GM18520 (cell line): ENCODE measurements around the gene PLA2G12B.
"Not testable (repeated sequence)": the region's sequence is repeated elsewhere in the genome, so short reads cannot be mapped to it uniquely, and the experiment has no call there.

Experiments
- ATAC-seq: cut with Tn5 transposase; IDR thresholded peaks from one replicate; pipeline ENCODE4 v1.9.1; 2021; ENCODE audit not compliant: unreplicated experiment

PLA2G12B gene, protein sequence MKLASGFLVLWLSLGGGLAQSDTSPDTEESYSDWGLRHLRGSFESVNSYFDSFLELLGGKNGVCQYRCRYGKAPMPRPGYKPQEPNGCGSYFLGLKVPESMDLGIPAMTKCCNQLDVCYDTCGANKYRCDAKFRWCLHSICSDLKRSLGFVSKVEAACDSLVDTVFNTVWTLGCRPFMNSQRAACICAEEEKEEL

DNA sequence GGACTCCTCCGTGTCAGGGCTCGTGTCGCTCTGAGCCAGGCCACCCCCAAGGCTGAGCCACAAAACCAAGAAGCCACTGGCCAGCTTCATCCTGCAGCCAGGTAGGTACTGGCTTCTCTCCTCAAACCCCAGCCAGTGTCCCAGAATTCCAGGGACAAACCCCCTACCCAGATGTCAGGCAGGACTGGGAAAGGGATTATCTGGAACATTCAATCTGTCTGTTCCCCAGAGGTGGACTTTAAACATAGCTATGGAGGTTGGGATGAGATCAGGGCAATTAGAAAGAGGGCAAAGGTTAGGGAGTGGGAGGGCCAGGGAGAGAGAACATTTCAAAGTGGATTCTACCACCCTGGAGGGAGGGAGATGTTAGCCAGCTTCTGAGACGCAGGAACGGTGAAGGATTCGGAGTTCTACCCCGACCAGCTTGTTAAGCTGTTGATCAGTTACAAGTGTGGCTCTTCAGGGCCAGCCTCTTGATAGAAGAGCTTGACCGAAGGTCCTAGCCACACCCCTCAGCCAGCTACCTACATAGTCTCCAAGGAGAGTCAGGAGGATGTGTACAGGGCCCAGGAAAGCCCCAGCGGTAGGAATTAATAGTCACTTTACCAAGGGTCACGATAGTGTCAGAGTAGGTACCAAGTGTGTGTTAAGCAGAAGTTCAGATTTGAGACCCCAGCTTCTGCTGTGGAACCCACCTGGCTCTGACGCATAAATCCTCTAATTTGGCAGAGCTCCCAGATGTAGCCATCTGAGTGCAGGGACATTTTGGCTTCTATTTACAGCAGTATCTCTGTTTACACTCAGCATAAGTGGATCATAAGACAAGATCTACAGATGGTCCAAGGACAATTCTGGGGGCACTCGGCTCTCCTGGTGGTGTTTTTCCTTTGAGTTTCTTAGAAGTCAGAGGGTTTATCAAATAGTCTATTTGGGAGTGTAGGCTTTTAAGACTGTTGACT is at the start of gene PLA2G12B:
Gene PLA2G12B, minus strand, starts transcription at position 211 of the 959 bp plus-strand sequence. Its CDS starts 121 bp downstream, at position 90.
- ATAC-seq = no peak

DNA sequence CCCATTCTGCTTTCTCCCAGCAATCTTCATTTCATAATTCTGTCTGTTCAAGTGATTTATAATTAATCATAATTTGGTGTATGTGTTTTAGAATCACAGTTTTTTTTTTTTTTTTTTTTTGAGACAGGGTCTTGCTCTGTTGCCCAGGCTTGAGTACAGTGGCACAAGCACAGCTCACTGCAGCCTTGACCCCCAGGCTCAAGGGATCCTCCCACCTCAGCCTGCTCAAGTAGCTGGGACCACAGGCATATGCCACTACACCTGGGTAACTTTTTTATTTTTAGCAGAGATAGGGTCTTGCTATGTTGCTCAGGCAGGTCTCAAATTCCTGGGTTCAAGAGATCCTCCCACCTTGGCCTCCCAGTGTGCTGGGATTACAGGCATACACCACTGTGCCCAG is 49.2 kb upstream of the PLA2G12B start:
- no peak for ATAC-seq

DNA sequence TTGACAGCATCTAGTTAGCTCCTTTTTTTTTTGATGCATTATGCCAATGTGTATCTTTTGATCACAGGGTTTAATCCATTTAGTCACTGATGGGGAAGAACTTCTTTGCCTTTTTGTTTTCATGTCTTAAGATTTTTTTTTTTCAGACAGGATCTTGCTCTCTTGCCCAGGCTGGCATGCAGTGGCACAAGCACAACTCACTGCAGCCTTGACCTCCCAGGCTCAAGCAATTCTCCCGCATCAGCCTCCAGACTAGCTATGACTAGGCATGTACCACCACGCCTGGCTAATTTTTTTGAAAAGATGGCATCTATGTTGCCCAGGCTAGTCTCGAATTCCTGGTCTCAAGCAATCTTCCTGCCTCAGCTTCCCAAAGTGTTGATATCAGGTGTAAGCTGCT is 46.4 kb upstream of the PLA2G12B start:
- ATAC-seq = no peak

DNA sequence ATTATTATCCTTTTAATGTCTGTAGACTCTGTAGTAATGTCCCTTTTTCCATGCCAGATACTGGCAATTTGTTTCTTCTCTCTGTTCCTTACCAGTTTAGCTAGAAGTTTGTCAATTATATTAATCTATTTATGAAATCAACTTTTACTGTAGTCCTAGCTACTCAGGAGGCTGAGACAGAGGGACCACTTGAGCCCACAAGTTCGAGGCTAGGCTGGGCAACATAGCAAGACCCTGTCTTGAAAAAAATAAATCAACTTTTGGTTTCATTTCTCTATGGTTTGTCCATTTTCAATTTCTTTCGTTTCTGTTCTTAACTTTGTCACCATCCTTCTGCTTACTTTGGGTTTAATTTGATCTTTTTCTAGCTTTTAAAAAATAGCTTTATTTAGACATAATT is 42.5 kb upstream of the PLA2G12B start:
- no peak for ATAC-seq

DNA sequence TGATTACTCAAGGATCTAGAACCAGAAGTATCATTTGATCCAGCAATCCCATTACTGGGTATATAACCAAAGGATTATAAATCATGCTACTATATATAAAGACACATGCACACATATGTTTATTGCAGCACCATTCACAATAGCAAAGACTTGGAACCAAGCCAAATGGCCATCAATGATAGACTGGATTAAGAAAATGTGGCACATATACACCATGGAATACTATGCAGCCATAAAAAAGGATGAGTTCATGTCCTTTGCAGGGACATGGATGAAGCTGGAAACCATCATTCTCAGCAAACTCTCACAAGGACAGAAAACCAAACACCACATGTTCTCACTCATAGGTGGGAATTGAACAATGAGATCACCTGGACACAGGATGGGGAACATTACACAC is 40.9 kb upstream of the PLA2G12B start:
- ATAC-seq = not testable (repeated sequence)

DNA sequence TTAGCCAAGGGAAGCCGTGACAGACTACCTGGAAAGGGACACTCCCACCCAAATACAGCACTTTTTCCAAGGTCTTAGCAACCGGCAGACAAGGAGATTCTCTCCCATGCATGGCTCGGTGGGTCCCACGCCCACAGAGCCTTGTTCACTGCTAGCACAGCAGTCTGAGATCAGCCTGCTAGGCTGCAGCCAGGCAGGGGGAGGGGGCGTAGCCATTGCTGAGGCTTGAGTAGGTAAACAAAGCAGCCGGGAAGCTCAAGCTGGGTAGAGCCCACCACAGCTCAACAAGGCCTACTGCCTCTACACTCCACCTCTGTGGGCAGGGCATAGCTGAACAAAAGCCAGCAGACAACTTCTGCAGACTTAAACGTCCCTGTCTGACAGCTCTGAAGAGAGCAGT is 35.2 kb upstream of the PLA2G12B start:
- not testable (repeated sequence) for ATAC-seq

DNA sequence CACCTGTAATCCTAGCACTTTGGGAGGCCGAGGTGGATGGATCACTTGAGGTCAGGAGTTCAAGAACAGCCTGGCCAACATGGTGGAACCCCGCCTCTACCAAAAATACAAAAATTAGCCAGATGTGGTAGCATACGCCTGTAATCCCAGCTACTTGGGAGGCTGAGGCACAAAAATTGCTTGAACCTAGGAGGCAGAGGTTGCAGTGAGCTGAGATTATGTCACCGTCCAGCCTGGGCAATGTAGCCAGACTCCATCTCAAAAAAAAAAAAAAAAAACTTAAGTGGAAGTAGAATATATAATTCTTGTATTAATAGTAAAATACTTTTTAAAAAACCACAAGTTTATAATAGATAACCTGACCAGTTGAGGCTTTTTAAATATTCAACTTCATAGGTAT is 30.0 kb upstream of the PLA2G12B start:
- ATAC-seq = not testable (repeated sequence)

DNA sequence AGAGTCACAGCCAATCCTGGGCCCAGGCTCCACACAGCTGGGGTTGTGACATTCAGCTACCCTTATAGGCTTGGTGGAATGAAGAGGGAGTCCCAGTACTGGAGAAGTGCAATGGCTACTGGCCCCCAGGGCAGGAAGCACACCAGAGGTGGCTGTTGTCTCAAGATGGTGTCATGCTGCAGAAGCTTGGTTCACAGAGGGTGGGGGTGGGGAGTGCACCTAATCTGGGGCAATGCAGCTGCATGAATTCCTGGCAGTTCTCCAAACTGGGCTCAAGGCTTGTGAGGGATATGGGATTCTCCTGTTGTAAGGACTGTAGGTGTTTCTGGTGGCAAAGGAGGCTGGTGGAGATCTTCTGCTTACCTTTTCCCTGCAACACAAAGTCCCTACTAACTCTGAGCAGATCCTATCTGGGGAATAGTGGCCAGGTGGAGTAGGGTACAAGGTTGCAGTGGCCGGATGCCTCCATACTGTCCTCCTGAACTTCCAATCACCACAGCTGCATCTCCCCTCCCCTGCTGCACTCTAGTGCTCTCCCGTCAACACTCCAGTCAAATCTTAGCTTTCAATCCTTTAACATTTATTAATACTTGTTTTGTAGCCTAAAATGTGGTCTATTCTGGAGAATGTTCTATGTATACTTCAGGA is 27.4 kb upstream of the PLA2G12B start:
- no peak for ATAC-seq

DNA sequence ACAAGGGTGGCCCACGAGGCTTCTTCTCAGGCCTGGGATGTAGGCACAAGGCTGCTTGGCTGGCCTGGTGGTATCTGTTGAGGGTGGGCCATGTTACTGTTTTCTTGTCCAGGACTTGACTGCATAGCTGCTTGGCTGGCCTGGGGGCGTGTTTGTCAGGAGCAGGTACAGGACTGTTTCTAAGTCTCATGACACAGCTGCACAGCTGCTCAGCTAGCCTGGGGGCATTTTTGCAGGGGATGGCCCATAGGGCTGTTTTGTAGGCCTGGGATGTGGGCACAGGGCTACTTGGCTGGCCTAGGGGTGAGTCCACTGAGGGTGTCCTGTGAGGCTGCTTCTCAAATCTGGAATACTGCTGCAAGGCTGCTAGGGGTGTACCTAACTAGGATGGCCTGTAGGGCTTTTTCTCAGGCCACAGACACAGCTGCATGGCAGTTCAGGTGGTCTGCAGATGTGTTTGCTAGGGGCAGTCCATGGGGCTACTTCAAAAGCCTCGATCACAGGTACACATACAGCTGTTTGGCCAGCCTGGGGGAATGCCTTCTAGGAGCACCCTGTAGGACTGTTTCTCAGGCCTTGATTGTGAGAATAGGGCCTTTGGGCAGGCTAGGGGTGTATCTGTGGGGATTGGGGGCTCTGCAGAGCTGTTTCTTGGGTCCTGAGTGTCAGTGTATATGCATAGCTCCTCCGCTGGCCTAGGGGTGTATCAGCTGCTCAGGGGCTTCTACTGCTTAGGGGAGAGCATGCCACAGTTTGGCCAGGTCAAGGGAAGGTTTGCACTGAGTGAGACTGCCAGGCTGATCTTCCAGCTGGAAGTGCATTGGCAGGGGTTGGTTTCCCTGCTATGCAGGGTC is 26.6 kb upstream of the PLA2G12B start:
- no peak for ATAC-seq

DNA sequence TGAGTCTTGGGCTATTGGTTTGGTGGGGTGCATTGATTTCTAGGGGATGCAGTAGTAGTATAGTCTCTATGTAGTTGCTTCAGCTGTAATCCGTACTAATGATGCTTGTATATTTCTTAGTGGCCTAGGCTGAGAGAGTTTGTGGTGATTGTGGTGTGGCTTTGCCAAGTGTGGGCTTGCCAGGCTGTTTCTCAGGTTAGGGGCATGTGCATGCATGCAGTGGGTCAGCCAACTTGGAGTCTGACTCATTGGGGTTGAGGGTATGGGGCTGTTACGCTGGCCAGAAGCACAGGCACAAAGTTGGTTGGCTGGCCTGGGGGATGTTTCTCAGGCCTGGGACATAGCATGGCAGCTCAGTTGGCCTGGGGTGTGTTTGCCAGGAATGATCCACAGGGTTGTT is 25.7 kb upstream of the PLA2G12B start:
- no peak for ATAC-seq

DNA sequence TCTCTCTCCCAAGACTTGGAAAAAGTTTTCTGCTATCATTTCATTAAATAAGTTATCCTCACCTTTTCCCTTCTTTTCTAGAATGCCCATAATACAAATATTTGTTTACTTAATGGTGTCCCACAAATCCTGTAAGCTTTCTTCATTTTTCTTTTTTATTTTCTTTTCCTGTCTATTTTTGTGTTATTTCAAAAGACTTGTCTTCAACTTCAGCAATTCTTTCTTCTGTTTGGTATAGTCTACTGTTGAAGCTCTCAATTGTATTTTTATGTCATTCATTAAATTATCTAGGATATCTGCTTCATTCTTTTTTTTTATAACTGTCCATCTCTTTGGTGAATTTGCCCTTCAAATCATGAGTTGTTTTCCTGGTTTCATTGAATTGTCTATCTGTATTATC is 25.1 kb upstream of the PLA2G12B start:
- ATAC-seq = no peak

DNA sequence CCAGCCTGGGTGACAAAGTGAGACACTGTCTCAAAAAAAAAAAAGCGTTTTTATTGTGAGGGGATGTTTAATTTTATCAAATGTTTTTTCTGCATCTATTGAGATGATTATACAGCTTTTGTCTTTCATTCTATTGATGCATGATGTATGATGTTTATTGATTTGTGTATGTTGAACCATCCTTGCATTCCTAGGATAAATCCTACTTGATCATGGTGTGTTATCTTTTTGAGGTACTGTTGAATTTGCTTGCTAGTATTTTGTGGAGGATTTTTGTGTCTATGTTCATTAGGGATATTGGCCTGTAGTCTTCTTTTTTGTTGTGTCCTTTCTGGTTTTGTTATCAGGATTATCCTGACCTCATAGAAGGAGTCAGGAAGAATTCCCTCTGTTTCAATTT is 22.3 kb upstream of the PLA2G12B start:
- ATAC-seq = no peak

DNA sequence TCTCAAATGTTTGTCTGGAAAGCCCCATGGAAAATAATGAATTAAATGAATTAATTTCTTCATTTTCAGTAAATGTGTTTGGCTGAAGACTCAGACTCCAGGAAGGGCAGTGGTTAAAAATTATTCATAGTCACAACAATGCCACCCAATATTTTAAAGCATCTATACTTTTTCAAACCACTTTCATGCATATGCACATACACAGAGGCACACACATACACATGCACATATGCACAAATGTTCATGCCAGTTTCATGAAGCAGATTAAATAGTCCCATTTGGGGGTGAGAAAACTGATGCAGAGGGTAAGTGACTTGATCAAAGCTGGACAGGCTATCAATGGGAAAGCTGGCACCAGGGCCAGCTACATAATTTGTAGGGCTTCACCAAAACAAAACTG is 1.4 kb upstream of the PLA2G12B start:
- ATAC-seq = no peak

DNA sequence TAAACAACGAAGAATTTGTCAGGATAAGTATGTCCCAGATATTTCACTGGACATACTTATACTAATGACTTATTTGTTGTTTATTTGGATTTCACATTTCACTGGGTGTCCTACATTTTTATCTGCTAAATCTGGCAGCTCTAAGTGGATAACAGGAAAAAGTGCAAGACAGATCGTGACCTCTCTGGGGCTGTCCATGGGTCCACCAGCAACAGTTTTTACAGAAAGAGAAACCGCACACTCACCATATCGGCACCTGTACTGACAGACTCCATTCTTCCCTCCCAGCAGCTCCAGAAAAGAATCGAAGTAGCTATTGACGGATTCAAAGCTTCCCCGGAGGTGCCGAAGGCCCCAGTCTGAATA is 393 bp downstream of the PLA2G12B start:
- no peak for ATAC-seq

DNA sequence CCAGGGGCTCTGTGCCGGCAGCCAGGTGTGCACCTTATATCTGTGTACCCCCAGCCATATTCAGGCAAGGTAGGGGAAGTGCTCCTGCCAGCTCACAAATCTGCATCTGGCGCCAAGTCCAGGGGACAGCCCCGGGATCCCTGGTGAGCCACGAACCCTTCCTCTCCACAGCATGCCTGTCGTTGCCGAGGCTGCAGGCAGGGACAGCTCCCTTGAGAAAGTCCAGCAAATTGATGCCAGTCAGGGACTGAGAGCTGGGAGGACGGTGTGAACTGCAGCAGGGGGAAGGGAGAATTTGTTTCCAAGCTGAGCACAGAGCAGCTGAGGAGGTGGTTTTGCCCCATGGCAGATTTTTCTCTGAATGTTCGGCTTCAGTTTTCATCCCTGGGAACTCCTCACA is 919 bp downstream of the PLA2G12B start:
- no peak for ATAC-seq

DNA sequence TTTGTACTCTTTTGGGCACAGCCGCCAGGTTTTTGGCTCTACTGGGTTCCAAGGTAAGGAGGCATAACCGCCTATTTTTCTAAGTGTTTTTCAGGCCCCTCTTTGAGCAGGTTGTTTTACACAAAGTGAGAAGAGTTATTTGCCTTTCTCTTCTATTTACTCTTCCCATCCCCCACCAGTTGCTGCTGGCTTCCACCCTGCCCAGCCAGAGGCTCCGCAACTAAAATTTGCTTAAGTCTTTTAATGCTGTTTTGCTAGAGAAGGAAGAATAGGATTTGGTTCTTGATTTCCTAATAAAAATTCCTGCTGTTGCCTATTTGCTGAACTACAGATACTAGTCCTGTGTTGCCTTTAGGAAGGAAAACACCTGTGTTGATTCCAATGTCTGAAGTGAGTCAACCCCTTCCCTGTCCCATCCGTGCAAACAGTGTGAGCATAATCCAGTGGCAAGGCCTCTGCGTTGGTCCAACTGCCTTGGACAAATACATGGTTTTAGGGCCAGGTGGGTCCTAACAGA is 1.9 kb downstream of the PLA2G12B start:
- no peak for ATAC-seq

DNA sequence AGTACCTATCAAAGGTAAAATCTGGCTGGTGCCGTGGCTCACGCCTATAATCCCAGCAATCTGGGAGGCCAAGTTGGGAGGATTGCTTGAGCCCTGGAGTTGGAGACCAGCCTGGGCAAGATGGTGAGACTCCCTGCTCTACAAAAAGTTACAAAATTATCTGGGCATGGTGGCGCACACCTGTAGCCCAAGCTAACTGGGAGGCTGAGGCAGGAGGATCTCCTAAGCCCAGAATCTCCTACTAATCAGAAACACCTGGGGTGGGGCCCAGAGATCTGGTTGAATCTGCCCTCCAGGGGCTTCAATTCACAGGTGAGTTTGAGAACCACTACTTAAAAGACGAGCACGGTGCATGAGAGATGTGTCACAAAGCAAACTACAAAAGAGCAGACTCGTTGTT is 2.4 kb downstream of the PLA2G12B start:
- no peak for ATAC-seq

DNA sequence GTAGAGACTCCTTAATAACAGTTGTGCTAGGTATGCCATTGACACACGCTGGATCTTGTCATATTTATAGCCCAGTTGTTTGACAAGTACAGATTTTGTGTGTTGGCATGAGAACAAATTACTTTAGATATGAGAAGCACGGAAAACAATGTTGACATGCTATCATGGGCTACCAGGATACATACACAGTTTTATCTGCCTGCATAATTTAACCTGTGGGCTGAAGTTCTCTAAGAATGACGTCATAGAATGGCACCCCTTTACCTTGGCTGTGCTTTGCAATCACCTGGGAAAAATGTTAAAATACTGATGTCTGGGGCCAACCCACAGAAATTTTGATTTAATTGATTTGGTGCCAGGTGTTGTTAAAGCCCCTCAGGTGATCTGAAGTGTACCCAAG is 2.8 kb downstream of the PLA2G12B start:
- ATAC-seq = no peak

DNA sequence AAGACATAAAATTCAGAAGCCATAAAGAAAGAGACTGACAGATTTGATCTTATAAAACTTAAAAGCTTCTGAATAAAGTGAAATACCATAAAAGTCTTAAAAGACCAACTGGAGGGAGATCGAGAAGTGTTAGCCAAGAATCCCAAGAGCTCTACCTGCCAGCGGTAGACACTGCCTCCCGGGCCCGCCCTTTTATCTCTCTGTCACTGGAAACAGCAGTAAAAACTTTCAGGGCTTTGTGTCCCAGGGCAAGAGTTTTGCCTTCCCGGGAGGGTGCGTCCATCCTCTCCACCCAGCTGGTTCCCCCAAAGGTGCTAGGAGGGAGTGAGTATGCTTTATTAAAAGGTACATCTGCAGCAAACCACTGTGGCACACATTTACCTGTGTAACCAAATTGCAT is 5.8 kb downstream of the PLA2G12B start:
- no peak for ATAC-seq

DNA sequence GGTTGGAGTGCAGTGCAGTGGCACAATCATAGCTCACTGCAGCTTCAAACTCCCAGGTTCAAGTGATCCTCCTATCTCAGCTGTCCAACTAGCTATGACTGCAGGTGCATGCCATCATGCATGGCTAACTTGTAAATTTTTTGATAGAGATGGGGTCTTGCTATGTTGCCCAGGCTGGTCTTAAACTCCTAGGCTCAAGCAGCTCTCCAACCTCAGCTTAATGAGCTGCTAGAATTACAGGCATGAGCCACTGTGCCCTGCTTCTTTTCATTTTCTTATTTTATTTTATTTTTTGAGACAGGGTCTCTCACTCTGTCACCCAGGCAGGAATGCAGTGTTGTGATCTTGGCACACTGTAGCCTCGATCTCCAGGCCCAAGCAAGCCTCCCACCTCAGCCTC is 7.6 kb downstream of the PLA2G12B start:
- ATAC-seq = no peak
